PC-3 (cell line): Measurements from ENCODE around the gene CAND2.

Experiments
- CTCF ChIP-seq: fragments of 300-600 bp; sonication (generic); conservative IDR thresholded peaks from 2 replicates; pipeline ENCODE4 v1.5.1; 2017; ENCODE audit warnings: antibody characterized with exemption, low read depth, mild to moderate bottlenecking, low read length
- EZH2 ChIP-seq: fragments of 300-600 bp; sonication (generic); IDR thresholded peaks from one replicate; pipeline ENCODE4 v1.6.1; 2017; ENCODE audit warnings: antibody characterized with exemption, mild to moderate bottlenecking, low read length; ENCODE audit not compliant: unreplicated experiment
- EZH2phosphoT487 ChIP-seq: fragments of 300-600 bp; sonication (generic); IDR thresholded peaks from 2 replicates; pipeline ENCODE4 v1.6.1; 2018; ENCODE audit warnings: mild to moderate bottlenecking, antibody characterized with exemption, low read length, borderline replicate concordance

GRCh38 chr3:12829404-12829803 lies 32.9 kb downstream of the CAND2 start:
- TF ChIP-seq CTCF (no peak), EZH2 (no peak), EZH2phosphoT487 (peak; percentile 88)
